Lung (tissue), 12 donors: ENCODE measurements around the gene CDS2. TPM values are rescaled to one million over a fixed set of nuclear protein-coding genes. Genes with fewer than 3 reads are reported as not detected.

Experiments used
- ATAC-seq: fragments of 200-7000 bp; cut with Tn5 transposase; one replicate; pipeline ENCODE4 v1.9.1; 2020; ENCODE audit warnings: moderate number of reproducible peaks; ENCODE audit not compliant: insufficient read depth, low FRiP score
- DNase-seq, 3 donors: peaks; one replicate each; pipeline ENCODE4 v3.0.0-alpha.2; 2013 to 2017
- H3K27ac ChIP-seq, 2 donors: one replicate each; pipeline ENCODE4 v1.5.1; 2013; ENCODE audit warnings: mild to moderate bottlenecking in 2 of 2, moderate library complexity in 2 of 2, control low read depth in 1 of 2, inconsistent platforms in 1 of 2, low read depth in 1 of 2, low read length in 1 of 2
- H3K27me3 ChIP-seq, 3 donors: one replicate each; pipeline ENCODE4 v1.5.1; 2013; ENCODE audit warnings: low read length in 2 of 3; ENCODE audit not compliant: control insufficient read depth in 3 of 3, insufficient read depth in 3 of 3
- H3K36me3 ChIP-seq, 4 donors: one replicate each; pipeline ENCODE4 v1.5.1; 2013; ENCODE audit warnings: low read length in 4 of 4, mild to moderate bottlenecking in 1 of 4, moderate library complexity in 1 of 4; ENCODE audit not compliant: control insufficient read depth in 4 of 4, insufficient read depth in 4 of 4
- H3K4me1 ChIP-seq, 5 donors: one replicate each; pipeline ENCODE4 v1.5.1; 2013; ENCODE audit warnings: low read length in 5 of 5, mild to moderate bottlenecking in 2 of 5, moderate library complexity in 1 of 5; ENCODE audit not compliant: control insufficient read depth in 5 of 5, insufficient read depth in 5 of 5
- H3K4me3 ChIP-seq: one replicate; pipeline ENCODE4 v1.5.1; 2013; ENCODE audit warnings: mild to moderate bottlenecking, control low read depth, moderate library complexity
- H3K9ac ChIP-seq, 2 donors: one replicate each; pipeline ENCODE4 v1.5.1; 2013; ENCODE audit warnings: low read length in 2 of 2, control low read depth in 1 of 2; ENCODE audit not compliant: insufficient read depth in 1 of 2
- H3K9me3 ChIP-seq, 4 donors: one replicate each; pipeline ENCODE4 v1.5.1; 2013; ENCODE audit warnings: low read length in 3 of 4, mild to moderate bottlenecking in 1 of 4, moderate library complexity in 1 of 4; ENCODE audit not compliant: control insufficient read depth in 4 of 4, insufficient read depth in 3 of 4
- WGBS, 2 donors: extraction: QIAGEN DNeasy Blood & Tissue Kit; methylation state at CpG; one replicate each; pipeline ENCODE4 v1.1.7; 2013; 5-methylcytosine and 5-hydroxymethylcytosine counted together
- polyA plus RNA-seq, 2 donors: library from polyadenylated mRNA; stranded (reverse); fragments of 200-250 nt; gene quantifications; one replicate each; pipeline ENCODE4 v1.2.1, GENCODE V29; 2013
- total RNA-seq, 2 donors: library from RNA; depleted of rRNA in 1 of 2; stranded (reverse); fragments of >200 nt in 1 of 2; gene quantifications; one replicate each; pipeline ENCODE4 v1.2.1, GENCODE V29; 2014 to 2021
- TF ChIP-seq, protein P1 (sequence below): IDR thresholded peaks from 2 replicates; pipeline ENCODE4 v1.5.1; 2012; ENCODE audit warnings: mild to moderate bottlenecking; ENCODE audit errors: control extremely low read depth, extremely low read depth
- donor health status: control.
- donor health status: control.
- donor health status: Bipolar disorder and iron deficiency.
- donor health status: healthy.
- donor health status: DM: yes; HTN: yes; CAD: no.

Gene CDS2
- total and polyA plus RNA-seq, 4 donors = 15.7 to 50.8 (median 37.0) TPM

- WGBS, 2 donors = 74 to 87% methylated on average over 6 of the region's 6 CpGs
- ATAC-seq (no peak), DNase-seq (no peak)
- no peak overlapping the region for H3K4me3 ChIP-seq
- H3K36me3 ChIP-seq = no peaks in the 10 kb centered on the region
- TF ChIP-seq, protein P1, sequence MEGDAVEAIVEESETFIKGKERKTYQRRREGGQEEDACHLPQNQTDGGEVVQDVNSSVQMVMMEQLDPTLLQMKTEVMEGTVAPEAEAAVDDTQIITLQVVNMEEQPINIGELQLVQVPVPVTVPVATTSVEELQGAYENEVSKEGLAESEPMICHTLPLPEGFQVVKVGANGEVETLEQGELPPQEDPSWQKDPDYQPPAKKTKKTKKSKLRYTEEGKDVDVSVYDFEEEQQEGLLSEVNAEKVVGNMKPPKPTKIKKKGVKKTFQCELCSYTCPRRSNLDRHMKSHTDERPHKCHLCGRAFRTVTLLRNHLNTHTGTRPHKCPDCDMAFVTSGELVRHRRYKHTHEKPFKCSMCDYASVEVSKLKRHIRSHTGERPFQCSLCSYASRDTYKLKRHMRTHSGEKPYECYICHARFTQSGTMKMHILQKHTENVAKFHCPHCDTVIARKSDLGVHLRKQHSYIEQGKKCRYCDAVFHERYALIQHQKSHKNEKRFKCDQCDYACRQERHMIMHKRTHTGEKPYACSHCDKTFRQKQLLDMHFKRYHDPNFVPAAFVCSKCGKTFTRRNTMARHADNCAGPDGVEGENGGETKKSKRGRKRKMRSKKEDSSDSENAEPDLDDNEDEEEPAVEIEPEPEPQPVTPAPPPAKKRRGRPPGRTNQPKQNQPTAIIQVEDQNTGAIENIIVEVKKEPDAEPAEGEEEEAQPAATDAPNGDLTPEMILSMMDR = no peak
- no peaks in the 10 kb centered on the region for H3K27me3 ChIP-seq
- H3K27ac ChIP-seq = peak overlapping the region in 1 of 2 donors; percentile 23
- H3K9ac ChIP-seq = no peak overlapping the region
- no peaks in the 10 kb centered on the region for H3K9me3 ChIP-seq
- peaks cover 0 to 33% (median 0%) of the 10 kb centered on the region in 5 donors for H3K4me1 ChIP-seq
Measured at GRCh38 chr20:5161536-5162164, 34.8 kb downstream of the CDS2 start.

DNA sequence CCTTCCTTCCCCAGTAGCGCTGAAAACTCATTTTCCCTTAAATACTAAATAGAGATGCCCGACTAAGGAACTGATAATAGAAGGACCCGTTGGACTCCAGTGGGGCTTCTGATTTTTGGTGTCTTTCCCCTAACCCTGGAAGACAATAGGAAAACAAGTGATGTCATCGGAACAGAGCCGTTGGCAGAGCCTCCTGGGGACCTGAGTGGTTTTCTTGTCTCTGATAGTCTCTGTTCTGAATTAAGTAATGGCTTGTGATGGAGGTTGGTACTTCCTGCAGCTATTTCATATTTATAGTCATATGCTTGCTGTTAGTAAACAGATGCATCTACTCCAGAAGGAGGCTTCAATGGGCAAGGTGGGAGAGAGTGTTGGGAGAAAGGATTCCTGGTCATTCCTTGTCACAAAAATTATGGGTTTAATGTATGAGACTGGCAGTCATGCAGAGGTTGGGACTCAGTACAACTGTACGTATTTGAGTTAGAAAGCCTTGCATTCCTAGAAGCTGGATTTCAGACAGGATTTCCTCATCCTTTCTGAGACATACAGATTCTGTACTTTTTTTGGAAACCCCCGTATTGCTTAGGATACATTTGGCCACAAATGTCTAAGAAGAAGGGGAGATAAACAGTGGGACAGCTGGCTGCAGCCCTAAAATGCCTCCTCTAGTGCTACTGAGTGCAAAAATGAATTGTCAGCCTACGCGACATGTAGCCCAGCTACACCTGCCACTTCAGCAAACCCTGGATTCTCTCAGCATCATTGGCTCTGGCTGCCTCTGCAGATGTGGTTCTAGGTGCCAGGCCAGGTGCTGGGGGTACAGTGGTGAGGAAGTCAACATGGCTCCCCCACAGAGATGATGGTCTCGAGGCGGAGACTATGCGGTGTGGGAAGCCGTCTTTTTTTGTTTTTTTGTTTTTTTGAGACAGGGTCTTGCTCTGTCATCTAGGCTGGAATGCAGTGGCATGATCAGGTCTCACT is 38.1 kb downstream of the CDS2 start:
- Histone ChIP-seq H3K36me3 (peaks cover 0 to under 1% (median 0%) of the 10 kb centered on the region in 4 donors), H3K27ac (no peak overlapping the region), H3K9me3 (no peaks in the 10 kb centered on the region), H3K9ac (no peak overlapping the region), H3K27me3 (no peaks in the 10 kb centered on the region), H3K4me3 (no peak overlapping the region), H3K4me1 (peaks cover 0 to 31% (median 13%) of the 10 kb centered on the region in 5 donors)
- DNase-seq (no peak), ATAC-seq (no peak)
- 79 to 84% methylated on average over 13 of the region's 13 CpGs for WGBS, 2 donors
- TF ChIP-seq, protein P1 = no peak

- ATAC-seq = no peak
- TF ChIP-seq, protein P1 = no peak
- no peak overlapping the region for H3K4me3 ChIP-seq
- H3K27ac ChIP-seq = peak overlapping the region; percentile 47 to 76
- peaks cover 0 to 6% (median 0%) of the 10 kb centered on the region in 4 donors for H3K36me3 ChIP-seq
- peaks cover 0 to 41% (median 21%) of the 10 kb centered on the region in 5 donors for H3K4me1 ChIP-seq
- WGBS, 2 donors = 4 to 15% methylated on average over 3 of the region's 3 CpGs
- H3K9me3 ChIP-seq = no peaks in the 10 kb centered on the region
- no peak overlapping the region for H3K9ac ChIP-seq
- peak in 2 of 3 donors; percentile 15 to 44 for DNase-seq
- no peaks in the 10 kb centered on the region for H3K27me3 ChIP-seq
Measured at GRCh38 chr20:5168651-5169396, 42.0 kb downstream of the CDS2 start.
